Measurements from ENCODE around the gene RS1.

Gene RS1

GRCh38 chrX:18672008-18672407 is at the start of gene RS1:
Gene RS1, minus strand, starts transcription at chrX:18672108. Its CDS starts 40 bp downstream, at chrX:18672068.
- Histone ChIP-seq H3K4me2 (no peak within 1 kb of the TSS), H3K4me3 (no peak within 1 kb of the TSS), H3K4me1 (peaks cover 0 to 13% (median under 1%) of the 10 kb centered on the region in 10 experiments; a peak in 7 of 20 replicates), H3K9ac (no peak within 1 kb of the TSS), H3K9me3 (replicated peaks in 1 of 11) (no peaks in the 10 kb centered on the region), H3K27me3 (peaks cover 0 to 50% (median 23%) of the 10 kb centered on the region in 11 experiments; a peak in 17 of 22 replicates), H3K36me3 (no peaks in the 10 kb centered on the region), H3K27ac (no peak within 1 kb of the TSS), H4K20me1 (no peaks in the 10 kb centered on the region)
- no peak for TF ChIP-seq Cebpa-rat (IDR thresholded peaks at IDR 0.05)

- Histone ChIP-seq H3K4me3 (no peak overlapping the region), H3K9me3 (replicated peaks in 1 of 11) (peaks cover 0 to 7% (median 0%) of the 10 kb centered on the region in 11 experiments; a peak in 7 of 22 replicates), H3K36me3 (no peaks in the 10 kb centered on the region), H3K9ac (no peak overlapping the region), H3K4me1 (no peaks in the 10 kb centered on the region), H3K27ac (no peak overlapping the region), H3K27me3 (peaks cover 23 to 72% (median 49%) of the 10 kb centered on the region in 11 experiments; a peak in 21 of 22 replicates), H3K4me2 (no peak overlapping the region), H4K20me1 (no peaks in the 10 kb centered on the region)
- TF ChIP-seq Cebpa-rat (IDR thresholded peaks at IDR 0.05) = no peak
Measured at GRCh38 chrX:18719852-18720251, 47.9 kb upstream of the RS1 start.

GRCh38 chrX:18714910-18715309 is 43.0 kb upstream of the RS1 start:
- Histone ChIP-seq H3K4me1 (no peaks in the 10 kb centered on the region), H3K9ac (no peak overlapping the region), H3K27me3 (peaks cover 13 to 41% (median 27%) of the 10 kb centered on the region in 11 experiments; a peak in 21 of 22 replicates), H3K4me3 (no peak overlapping the region), H3K36me3 (no peaks in the 10 kb centered on the region), H3K4me2 (no peak overlapping the region; a peak in 1 of 22 replicates), H4K20me1 (no peaks in the 10 kb centered on the region), H3K27ac (no peak overlapping the region), H3K9me3 (replicated peaks in 1 of 11) (peaks cover 0 to 17% (median 0%) of the 10 kb centered on the region in 11 experiments; a peak in 7 of 22 replicates)
- TF ChIP-seq Cebpa-rat (IDR thresholded peaks at IDR 0.05) = no peak

GRCh38 chrX:18709833-18710232 is 37.9 kb upstream of the RS1 start:
- Histone ChIP-seq H3K27ac (no peak overlapping the region), H3K4me2 (no peak overlapping the region), H3K9me3 (replicated peaks in 1 of 11) (peaks cover 0 to 9% (median 0%) of the 10 kb centered on the region in 11 experiments; a peak in 5 of 22 replicates), H3K4me1 (peaks cover 0 to 10% (median 0%) of the 10 kb centered on the region in 10 experiments; a peak in 3 of 20 replicates), H3K9ac (no peak overlapping the region), H3K36me3 (no peaks in the 10 kb centered on the region), H3K27me3 (peaks cover 24 to 59% (median 45%) of the 10 kb centered on the region in 11 experiments), H4K20me1 (no peaks in the 10 kb centered on the region), H3K4me3 (no peak overlapping the region)
- TF ChIP-seq Cebpa-rat (IDR thresholded peaks at IDR 0.05) = no peak

GRCh38 chrX:18707426-18708049 is 35.6 kb upstream of the RS1 start, which contains the start of gene PPEF1:
Gene PPEF1, plus strand, starts transcription at chrX:18707645. Its CDS starts 136 bp downstream, at chrX:18707781.
- Histone ChIP-seq H3K4me1 (peaks cover 0 to 10% (median 0%) of the 10 kb centered on the region in 10 experiments; a peak in 3 of 20 replicates), H3K27ac (no peak within 1 kb of the TSS), H4K20me1 (no peaks in the 10 kb centered on the region), H3K4me2 (peak within 1 kb of the TSS in 10 of 11 experiments; percentile 1 to 49 (median 20); a peak in 14 of 22 replicates), H3K27me3 (peaks cover 36 to 77% (median 64%) of the 10 kb centered on the region in 11 experiments), H3K4me3 (no peak within 1 kb of the TSS), H3K9me3 (replicated peaks in 1 of 11) (peaks cover 0 to 6% (median 0%) of the 10 kb centered on the region in 11 experiments; a peak in 1 of 22 replicates), H3K36me3 (no peaks in the 10 kb centered on the region), H3K9ac (no peak within 1 kb of the TSS)
- no peak for TF ChIP-seq Cebpa-rat (IDR thresholded peaks at IDR 0.05)

GRCh38 chrX:18702362-18703195 is 30.7 kb upstream of the RS1 start:
- Histone ChIP-seq H3K36me3 (no peaks in the 10 kb centered on the region), H3K27ac (no peak overlapping the region), H4K20me1 (no peaks in the 10 kb centered on the region), H3K9ac (no peak overlapping the region), H3K4me1 (peaks cover 0 to 8% (median 0%) of the 10 kb centered on the region in 10 experiments; a peak in 3 of 20 replicates), H3K27me3 (peaks cover 63 to 97% (median 87%) of the 10 kb centered on the region in 11 experiments), H3K4me3 (no peak overlapping the region), H3K9me3 (replicated peaks in 1 of 11) (no peaks in the 10 kb centered on the region), H3K4me2 (no peak overlapping the region)
- no peak for TF ChIP-seq Cebpa-rat (IDR thresholded peaks at IDR 0.05)

DNA sequence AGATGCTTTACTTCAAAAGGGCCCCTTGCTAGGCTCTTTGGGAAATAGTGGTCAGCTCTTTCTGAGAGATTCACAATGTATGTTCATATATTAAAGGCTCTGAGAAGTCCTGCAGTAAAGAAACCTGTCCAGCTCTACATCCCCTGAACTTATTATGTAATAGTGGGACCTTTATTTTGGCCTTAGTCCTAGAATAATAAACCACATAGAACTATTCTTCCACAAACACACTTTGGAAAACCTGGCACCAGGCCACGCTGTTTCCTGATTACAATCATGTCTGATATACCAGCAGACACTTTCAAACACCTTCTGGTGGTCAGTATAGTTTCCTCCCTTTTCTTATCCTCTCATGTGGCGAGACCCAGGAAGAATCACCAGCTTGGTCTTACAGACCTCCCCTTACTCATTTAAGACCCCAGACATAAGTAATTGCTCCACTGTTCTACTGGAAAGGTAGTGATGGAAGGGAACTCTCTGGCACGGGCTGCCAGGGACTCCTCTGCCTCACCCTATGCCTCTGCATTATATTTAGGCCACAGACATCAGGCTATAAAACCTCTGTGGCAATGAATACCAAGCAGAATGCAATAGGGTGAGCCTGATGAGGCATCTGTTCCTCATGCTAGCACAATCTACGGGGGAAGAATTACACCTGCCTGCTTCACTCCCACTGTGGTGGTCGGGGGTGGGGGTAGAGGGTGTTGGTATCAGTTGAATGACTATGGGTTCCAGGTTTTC is 29.9 kb upstream of the RS1 start:
- Histone ChIP-seq H3K27ac (no peak overlapping the region), H3K9me3 (replicated peaks in 1 of 11) (no peaks in the 10 kb centered on the region), H3K9ac (no peak overlapping the region), H3K4me2 (no peak overlapping the region), H3K4me1 (peaks cover 0 to under 1% (median 0%) of the 10 kb centered on the region in 10 experiments; a peak in 1 of 20 replicates), H3K4me3 (no peak overlapping the region), H3K27me3 (peaks cover 62 to 97% (median 87%) of the 10 kb centered on the region in 11 experiments), H3K36me3 (no peaks in the 10 kb centered on the region), H4K20me1 (no peaks in the 10 kb centered on the region; a peak in 2 of 22 replicates)
- no peak for TF ChIP-seq Cebpa-rat (IDR thresholded peaks at IDR 0.05)

- Histone ChIP-seq H3K27ac (no peak overlapping the region), H4K20me1 (no peaks in the 10 kb centered on the region; a peak in 2 of 22 replicates), H3K27me3 (peaks cover 64 to 100% (median 90%) of the 10 kb centered on the region in 11 experiments), H3K9me3 (replicated peaks in 1 of 11) (peaks cover 3 to 17% (median 12%) of the 10 kb centered on the region in 11 experiments; a peak in 19 of 22 replicates), H3K4me2 (no peak overlapping the region), H3K4me3 (no peak overlapping the region), H3K4me1 (no peaks in the 10 kb centered on the region), H3K9ac (no peak overlapping the region), H3K36me3 (no peaks in the 10 kb centered on the region)
- TF ChIP-seq Cebpa-rat (IDR thresholded peaks at IDR 0.05) = no peak
Measured at GRCh38 chrX:18698737-18699650, 27.1 kb upstream of the RS1 start.
